Loucy (cell line): ENCODE data around the gene SLC17A8.

Experiments
- H2AFZ ChIP-seq: fragments of 200-600 bp; sonication (generic); 2 replicates; pipeline ENCODE4 v1.6.0; 2016; ENCODE audit warnings: antibody characterized with exemption, mild to moderate bottlenecking, low read length, moderate library complexity
- H3F3A ChIP-seq: fragments of 200-600 bp; 2 replicates; pipeline ENCODE4 v1.6.0; 2016; ENCODE audit warnings: antibody characterized with exemption, low read depth, mild to moderate bottlenecking
- H3K27me3 ChIP-seq: fragments of 200-600 bp; sonication (generic); 2 replicates; pipeline ENCODE4 v1.6.1; 2014; ENCODE audit warnings: low read length, mild to moderate bottlenecking; ENCODE audit not compliant: insufficient read depth, poor library complexity, severe bottlenecking
- H3K36me3 ChIP-seq: fragments of 200-600 bp; sonication (generic); 2 replicates; pipeline ENCODE4 v1.6.1; 2016; ENCODE audit warnings: low read length; ENCODE audit not compliant: insufficient read depth
- H3K4me1 ChIP-seq: fragments of 200-600 bp; sonication (generic); 2 replicates; pipeline ENCODE4 v1.5.1; 2014; ENCODE audit warnings: low read length, mild to moderate bottlenecking; ENCODE audit not compliant: insufficient read depth, poor library complexity, severe bottlenecking
- H3K4me2 ChIP-seq: fragments of 200-600 bp; sonication (generic); 2 replicates; pipeline ENCODE4 v1.6.0; 2014; ENCODE audit warnings: antibody characterized with exemption, low read length, low read depth, mild to moderate bottlenecking; ENCODE audit not compliant: poor library complexity, severe bottlenecking
- H3K4me3 ChIP-seq: fragments of 200-600 bp; sonication (generic); 2 replicates; pipeline ENCODE4 v1.5.1; 2014; ENCODE audit warnings: low read length, mild to moderate bottlenecking, mixed read lengths; ENCODE audit not compliant: poor library complexity, severe bottlenecking
- H3K79me2 ChIP-seq: fragments of 200-600 bp; sonication (generic); 2 replicates; pipeline ENCODE4 v1.6.1; 2014; ENCODE audit warnings: low read length; ENCODE audit not compliant: insufficient read depth
- H3K9ac ChIP-seq: fragments of 200-600 bp; sonication (generic); 2 replicates; pipeline ENCODE4 v1.6.0; 2014; ENCODE audit warnings: mild to moderate bottlenecking, low read depth, low read length, moderate library complexity; ENCODE audit not compliant: poor library complexity, severe bottlenecking
- H3K9me2 ChIP-seq: fragments of 200-600 bp; sonication (generic); replicated peaks from 2 replicates; pipeline ENCODE4 v1.6.1; 2016; ENCODE audit warnings: low read depth, low read length, mixed read lengths
- H3K9me3 ChIP-seq: fragments of 200-600 bp; sonication (generic); 2 replicates; pipeline ENCODE4 v1.6.1; 2014; ENCODE audit warnings: mild to moderate bottlenecking, antibody characterized with exemption, low read length, low read depth; ENCODE audit not compliant: insufficient read depth
- H4K20me1 ChIP-seq: fragments of 200-600 bp; sonication (generic); 2 replicates; pipeline ENCODE4 v1.6.0; 2014; ENCODE audit warnings: antibody characterized with exemption, low read length, mild to moderate bottlenecking; ENCODE audit not compliant: insufficient read depth, poor library complexity, severe bottlenecking
- CTCF ChIP-seq: fragments of 200-600 bp; sonication (generic); conservative IDR thresholded peaks from 2 replicates; pipeline ENCODE4 v1.5.1; 2014; ENCODE audit warnings: mild to moderate bottlenecking, antibody characterized with exemption, low read length
- EZH2phosphoT487 ChIP-seq: fragments of 200-600 bp; IDR thresholded peaks from 2 replicates; pipeline ENCODE4 v1.6.1; 2018; ENCODE audit warnings: antibody characterized with exemption, mild to moderate bottlenecking, moderate library complexity, borderline replicate concordance

SLC17A8 gene

GRCh38 chr12:100450735-100451134 lies 93.9 kb downstream of the SLC17A8 start:
- H3K79me2 ChIP-seq = no peaks in the 10 kb centered on the region
- H2AFZ ChIP-seq = no peak overlapping the region
- no peaks in the 10 kb centered on the region for H4K20me1 ChIP-seq
- no peaks in the 10 kb centered on the region for H3K9me2 ChIP-seq
- no peaks in the 10 kb centered on the region for H3K27me3 ChIP-seq
- no peak overlapping the region for H3K9ac ChIP-seq
- no peaks in the 10 kb centered on the region for H3K9me3 ChIP-seq
- no peaks in the 10 kb centered on the region for H3K4me1 ChIP-seq
- H3K36me3 ChIP-seq = no peaks in the 10 kb centered on the region
- TF ChIP-seq CTCF (no peak), EZH2phosphoT487 (no peak)
- no peak overlapping the region for H3K4me3 ChIP-seq
- no peak overlapping the region for H3K4me2 ChIP-seq
- H3F3A ChIP-seq = no peaks in the 10 kb centered on the region

GRCh38 chr12:100453951-100454350 lies 97.1 kb downstream of the SLC17A8 start:
- Histone ChIP-seq H3K4me1 (no peaks in the 10 kb centered on the region), H3K36me3 (no peaks in the 10 kb centered on the region), H2AFZ (no peak overlapping the region), H3K9ac (no peak overlapping the region), H3K9me2 (no peaks in the 10 kb centered on the region), H3F3A (no peaks in the 10 kb centered on the region), H3K4me3 (no peak overlapping the region), H3K9me3 (no peaks in the 10 kb centered on the region), H3K4me2 (no peak overlapping the region), H4K20me1 (no peaks in the 10 kb centered on the region), H3K27me3 (no peaks in the 10 kb centered on the region), H3K79me2 (no peaks in the 10 kb centered on the region)
- no peak for TF ChIP-seq CTCF

- Histone ChIP-seq H3F3A (no peaks in the 10 kb centered on the region), H3K9me3 (no peaks in the 10 kb centered on the region), H3K79me2 (no peaks in the 10 kb centered on the region), H2AFZ (no peak overlapping the region), H3K9me2 (no peaks in the 10 kb centered on the region), H3K27me3 (no peaks in the 10 kb centered on the region), H3K9ac (no peak overlapping the region), H3K4me2 (no peak overlapping the region), H3K36me3 (no peaks in the 10 kb centered on the region), H3K4me1 (no peaks in the 10 kb centered on the region), H4K20me1 (no peaks in the 10 kb centered on the region), H3K4me3 (no peak overlapping the region)
- TF ChIP-seq EZH2phosphoT487 = no peak
- TF ChIP-seq CTCF = no peak
Observed at GRCh38 chr12:100455896-100456295, 99.0 kb downstream of the SLC17A8 start.
